ENCODE results near the gene MAP3K6. TPM values are rescaled to one million over a fixed set of nuclear protein-coding genes. Genes with fewer than 3 reads are reported as not detected.

The MAP3K6 gene
- polyA plus RNA-seq, 2 of the 4 experiments (the other 2 are of a cell fraction) = 3.6 to 8.5 TPM

- FAIRE-seq (no peak), DNase-seq (ENCODE audit: low read depth in 1 of 2, low spot score in 1 of 2) (no peak), ATAC-seq (no peak)
- 92% methylated on average over 11 of the region's 13 CpGs for WGBS (ENCODE audit: missing lambda C conversion rate)
- Histone ChIP-seq H3K4me3 (no peak overlapping the region), H3K9me3 (no peaks in the 10 kb centered on the region), H3K4me1 (peaks cover 12% of the 10 kb centered on the region; the same call in 2 of the 3 replicates), H3K4me2 (no peak overlapping the region), H3K27ac (no peak overlapping the region)
- no peak for TF ChIP-seq KDM5A (IDR thresholded peaks at IDR 0.05)
- TF ChIP-seq KDM1A (IDR thresholded peaks at IDR 0.05; ENCODE audit: low read depth) = no peak
- TF ChIP-seq REST (IDR thresholded peaks at IDR 0.05) = no peak
- CTCF ChIA-PET = interaction anchor here (0.9 to 9.6 kb wide), 6 partner anchors 10 to 263 kb away, joined by 3 to 158 read pairs (median 4); no protein-coding TSS in a partner anchor
- POLR2A ChIA-PET = no interaction called here
These were observed 33.6 kb upstream of the MAP3K6 start for GRCh38 chr1:27400082-27400962.

- FAIRE-seq = no peak
- no peak overlapping the region for H3K4me3 ChIP-seq
- peaks cover 17% of the 10 kb centered on the region; the same call in 2 of the 3 replicates for H3K4me1 ChIP-seq
- 92% methylated on average over 11 of the region's 19 CpGs for WGBS (ENCODE audit: missing lambda C conversion rate)
- 0 out of 6 replicates have a peak overlapping the region, but pooled peaks of 1 of the 2 experiments have one; percentile 46 for H3K27ac ChIP-seq
- POLR2A ChIA-PET = no interaction called here
- DNase-seq (ENCODE audit: low read depth in 1 of 2, low spot score in 1 of 2) = no peak
- H3K4me2 ChIP-seq = 0 out of 3 replicates have a peak overlapping the region, but pooled peaks have one; percentile 33
- 0 out of 6 replicates have a peak, but pooled peaks of 1 of the 2 experiments have one; percentile 4 for ATAC-seq
- no peaks in the 10 kb centered on the region for H3K9me3 ChIP-seq
- CTCF ChIA-PET = interaction anchor here (0.9 to 9.6 kb wide), 8 partner anchors 9 to 264 kb away, joined by 3 to 158 read pairs (median 4); no protein-coding TSS in a partner anchor
- TF ChIP-seq FOSB (CRISPR knock-in tag; IDR thresholded peaks at IDR 0.05) (no peak), HES2 (IDR thresholded peaks at IDR 0.05) (no peak), KDM1A (IDR thresholded peaks at IDR 0.05; ENCODE audit: low read depth) (no peak)
These were observed 32.7 kb upstream of the MAP3K6 start for GRCh38 chr1:27399251-27400025.

GRCh38 chr1:27398405-27399149 is 31.8 kb upstream of the MAP3K6 start:
- Histone ChIP-seq H3K27ac (peak overlapping the region in 1 of 2 experiments; percentile 46; a peak in 2 of 6 replicates), H3K4me2 (peak overlapping the region; percentile 33; the same call in 2 of the 3 replicates), H3K4me3 (no peak overlapping the region), H3K9me3 (no peaks in the 10 kb centered on the region), H3K4me1 (peaks cover 17% of the 10 kb centered on the region; the same call in 2 of the 3 replicates)
- WGBS (ENCODE audit: missing lambda C conversion rate) = 69% methylated on average over 2 of the region's 4 CpGs
- TF ChIP-seq CHD2 (IDR thresholded peaks at IDR 0.05; ENCODE audit: low read length, partially characterized antibody) (no peak), HEYL (CRISPR knock-in tag; IDR thresholded peaks at IDR 0.05) (no peak), KDM5A (IDR thresholded peaks at IDR 0.05) (no peak), HDAC2 (IDR thresholded peaks at IDR 0.05) (no peak), RCOR1 (IDR thresholded peaks at IDR 0.05; ENCODE audit: low read depth, low read length) (no peak), JUNB (IDR thresholded peaks at IDR 0.05) (no peak), MAFK (IDR thresholded peaks at IDR 0.05; ENCODE audit: partially characterized antibody) (no peak), RAD21 (conservative IDR thresholded peaks at IDR 0.05 in 1 of 2, IDR thresholded peaks at IDR 0.05 in 1 of 2) (no peak), NFE2L2 (conservative IDR thresholded peaks at IDR 0.05; ENCODE audit: low read length) (no peak)
- CTCF ChIA-PET = interaction anchor here (0.9 to 9.6 kb wide), 11 partner anchors 11 to 264 kb away, joined by 3 to 158 read pairs (median 5); partner anchors contain the start of gene MAP3K6
- ATAC-seq = no peak
- POLR2A ChIA-PET = interaction anchor here (0.5 kb wide), 1 partner anchor 479 kb away, joined by 3 read pairs; no protein-coding TSS in a partner anchor
- no peak for DNase-seq (ENCODE audit: low read depth in 1 of 2, low spot score in 1 of 2)
- FAIRE-seq = no peak
